ENCODE measurements around the gene ATP2C2. TPM values are rescaled to one million over a fixed set of nuclear protein-coding genes. Genes with fewer than 3 reads are reported as not detected.

The ATP2C2 gene
- total and polyA plus RNA-seq, 4 donors, result 0.49 to 4.3 TPM; not detected in 2

- intact Hi-C loops (cut with DNase I), result no loop called here
- Histone ChIP-seq H3K4me3 (ENCODE audit: low read length in 2 of 2) (no peak overlapping the region), H3K27me3 (ENCODE audit: control insufficient read depth in 1 of 2, insufficient read depth in 2 of 2, low read length in 1 of 2) (no peaks in the 10 kb centered on the region), H3K9me3 (ENCODE audit: control insufficient read depth, low read length) (no peaks in the 10 kb centered on the region), H3K27ac (ENCODE audit: low read depth in 1 of 2, low read length in 2 of 2) (no peak overlapping the region), H3K4me1 (ENCODE audit: control insufficient read depth in 1 of 2, insufficient read depth in 2 of 2, low read length in 2 of 2) (no peaks in the 10 kb centered on the region), H3K36me3 (ENCODE audit: control insufficient read depth in 1 of 2, insufficient read depth in 2 of 2, low read length in 1 of 2) (no peaks in the 10 kb centered on the region)
- WGBS, 2 donors, result 51 to 53% methylated on average over 6 of the region's 6 CpGs
- no peak for ATAC-seq (ENCODE audit: low FRiP score)
- peak in 1 of 2 donors; percentile 1 for DNase-seq
These were observed 19.9 kb upstream of the ATP2C2 start for GRCh38 chr16:84348386-84348888.

GRCh38 chr16:84349862-84350684 lies 18.3 kb upstream of the ATP2C2 start:
- Histone ChIP-seq H3K4me1 (ENCODE audit: control insufficient read depth in 1 of 2, insufficient read depth in 2 of 2, low read length in 2 of 2) (no peaks in the 10 kb centered on the region), H3K27ac (ENCODE audit: low read depth in 1 of 2, low read length in 2 of 2) (no peak overlapping the region), H3K9me3 (ENCODE audit: control insufficient read depth, low read length) (no peaks in the 10 kb centered on the region), H3K36me3 (ENCODE audit: control insufficient read depth in 1 of 2, insufficient read depth in 2 of 2, low read length in 1 of 2) (no peaks in the 10 kb centered on the region), H3K4me3 (ENCODE audit: low read length in 2 of 2) (no peak overlapping the region), H3K27me3 (ENCODE audit: control insufficient read depth in 1 of 2, insufficient read depth in 2 of 2, low read length in 1 of 2) (no peaks in the 10 kb centered on the region)
- ATAC-seq (ENCODE audit: low FRiP score) (no peak), DNase-seq (no peak)
- 82 to 86% methylated on average over 11 of the region's 11 CpGs for WGBS, 2 donors
- intact Hi-C loops (cut with DNase I), result no loop called here

GRCh38 chr16:84350685-84351400 lies 17.5 kb upstream of the ATP2C2 start:
- no peaks in the 10 kb centered on the region for H3K9me3 ChIP-seq (ENCODE audit: control insufficient read depth, low read length)
- intact Hi-C loops (cut with DNase I), result no loop called here
- H3K36me3 ChIP-seq (ENCODE audit: control insufficient read depth in 1 of 2, insufficient read depth in 2 of 2, low read length in 1 of 2), result no peaks in the 10 kb centered on the region
- ATAC-seq (ENCODE audit: low FRiP score) (no peak), DNase-seq (peak in 1 of 2 donors; percentile 23)
- H3K4me1 ChIP-seq (ENCODE audit: control insufficient read depth in 1 of 2, insufficient read depth in 2 of 2, low read length in 2 of 2), result no peaks in the 10 kb centered on the region
- 82 to 83% methylated on average over 16 of the region's 16 CpGs for WGBS, 2 donors
- no peak overlapping the region for H3K27ac ChIP-seq (ENCODE audit: low read depth in 1 of 2, low read length in 2 of 2)
- no peaks in the 10 kb centered on the region for H3K27me3 ChIP-seq (ENCODE audit: control insufficient read depth in 1 of 2, insufficient read depth in 2 of 2, low read length in 1 of 2)
- no peak overlapping the region for H3K4me3 ChIP-seq (ENCODE audit: low read length in 2 of 2)

- H3K27ac ChIP-seq (ENCODE audit: low read depth in 1 of 2, low read length in 2 of 2), result no peak overlapping the region
- no peak overlapping the region for H3K4me3 ChIP-seq (ENCODE audit: low read length in 2 of 2)
- DNase-seq (peak in 1 of 2 donors; percentile 33), ATAC-seq (ENCODE audit: low FRiP score) (no peak)
- 93% methylated on average over 8 of the region's 8 CpGs for WGBS, 2 donors
- H3K27me3 ChIP-seq (ENCODE audit: control insufficient read depth in 1 of 2, insufficient read depth in 2 of 2, low read length in 1 of 2), result no peaks in the 10 kb centered on the region
- H3K9me3 ChIP-seq (ENCODE audit: control insufficient read depth, low read length), result no peaks in the 10 kb centered on the region
- no peaks in the 10 kb centered on the region for H3K36me3 ChIP-seq (ENCODE audit: control insufficient read depth in 1 of 2, insufficient read depth in 2 of 2, low read length in 1 of 2)
- intact Hi-C loops (cut with DNase I), result no loop called here
- no peaks in the 10 kb centered on the region for H3K4me1 ChIP-seq (ENCODE audit: control insufficient read depth in 1 of 2, insufficient read depth in 2 of 2, low read length in 2 of 2)
These were observed 16.7 kb upstream of the ATP2C2 start for GRCh38 chr16:84351630-84352029.

GRCh38 chr16:84354306-84354705 lies 14.0 kb upstream of the ATP2C2 start:
- ATAC-seq (ENCODE audit: low FRiP score) (no peak), DNase-seq (no peak)
- WGBS, 2 donors, result 84 to 87% methylated on average over 6 of the region's 6 CpGs
- intact Hi-C loops (cut with DNase I), result no loop called here
- no peaks in the 10 kb centered on the region for H3K27me3 ChIP-seq (ENCODE audit: control insufficient read depth in 1 of 2, insufficient read depth in 2 of 2, low read length in 1 of 2)
- no peaks in the 10 kb centered on the region for H3K9me3 ChIP-seq (ENCODE audit: control insufficient read depth, low read length)
- H3K4me3 ChIP-seq (ENCODE audit: low read length in 2 of 2), result no peak overlapping the region
- no peak overlapping the region for H3K27ac ChIP-seq (ENCODE audit: low read depth in 1 of 2, low read length in 2 of 2)
- H3K36me3 ChIP-seq (ENCODE audit: control insufficient read depth in 1 of 2, insufficient read depth in 2 of 2, low read length in 1 of 2), result no peaks in the 10 kb centered on the region
- H3K4me1 ChIP-seq (ENCODE audit: control insufficient read depth in 1 of 2, insufficient read depth in 2 of 2, low read length in 2 of 2), result no peaks in the 10 kb centered on the region

- no peaks in the 10 kb centered on the region for H3K27me3 ChIP-seq (ENCODE audit: control insufficient read depth in 1 of 2, insufficient read depth in 2 of 2, low read length in 1 of 2)
- ATAC-seq (ENCODE audit: low FRiP score) (no peak), DNase-seq (no peak)
- no peak overlapping the region for H3K27ac ChIP-seq (ENCODE audit: low read depth in 1 of 2, low read length in 2 of 2)
- H3K4me3 ChIP-seq (ENCODE audit: low read length in 2 of 2), result no peak overlapping the region
- H3K9me3 ChIP-seq (ENCODE audit: control insufficient read depth, low read length), result no peaks in the 10 kb centered on the region
- no peaks in the 10 kb centered on the region for H3K36me3 ChIP-seq (ENCODE audit: control insufficient read depth in 1 of 2, insufficient read depth in 2 of 2, low read length in 1 of 2)
- 87 to 89% methylated on average over 2 of the region's 2 CpGs for whole genome bisulfite sequencing, 2 donors
- intact Hi-C loops (cut with DNase I), result no loop called here
- H3K4me1 ChIP-seq (ENCODE audit: control insufficient read depth in 1 of 2, insufficient read depth in 2 of 2, low read length in 2 of 2), result no peaks in the 10 kb centered on the region
These were observed 13.2 kb upstream of the ATP2C2 start for GRCh38 chr16:84355149-84355548.

- ATAC-seq (ENCODE audit: low FRiP score), result no peak
- no peaks in the 10 kb centered on the region for H3K9me3 ChIP-seq (ENCODE audit: control insufficient read depth, low read length)
- H3K27ac ChIP-seq (ENCODE audit: low read depth in 1 of 2, low read length in 2 of 2), result no peak overlapping the region
- intact Hi-C loops (cut with DNase I), result no loop called here
- H3K4me3 ChIP-seq (ENCODE audit: low read length in 2 of 2), result no peak overlapping the region
- H3K36me3 ChIP-seq (ENCODE audit: control insufficient read depth in 1 of 2, insufficient read depth in 2 of 2, low read length in 1 of 2), result no peaks in the 10 kb centered on the region
- H3K27me3 ChIP-seq (ENCODE audit: control insufficient read depth in 1 of 2, insufficient read depth in 2 of 2, low read length in 1 of 2), result no peaks in the 10 kb centered on the region
- no peak for DNase-seq
- no peaks in the 10 kb centered on the region for H3K4me1 ChIP-seq (ENCODE audit: control insufficient read depth in 1 of 2, insufficient read depth in 2 of 2, low read length in 2 of 2)
- 73 to 87% methylated on average over 10 of the region's 10 CpGs for WGBS, 2 donors
These were observed 12.2 kb upstream of the ATP2C2 start for GRCh38 chr16:84356176-84356575.

- H3K36me3 ChIP-seq (ENCODE audit: control insufficient read depth in 1 of 2, insufficient read depth in 2 of 2, low read length in 1 of 2), result no peaks in the 10 kb centered on the region
- DNase-seq, result no peak
- ATAC-seq (ENCODE audit: low FRiP score), result no peak
- H3K27me3 ChIP-seq (ENCODE audit: control insufficient read depth in 1 of 2, insufficient read depth in 2 of 2, low read length in 1 of 2), result no peaks in the 10 kb centered on the region
- intact Hi-C loops (cut with DNase I), result no loop called here
- H3K27ac ChIP-seq (ENCODE audit: low read depth in 1 of 2, low read length in 2 of 2), result no peak overlapping the region
- no peaks in the 10 kb centered on the region for H3K4me1 ChIP-seq (ENCODE audit: control insufficient read depth in 1 of 2, insufficient read depth in 2 of 2, low read length in 2 of 2)
- no peaks in the 10 kb centered on the region for H3K9me3 ChIP-seq (ENCODE audit: control insufficient read depth, low read length)
- WGBS, 2 donors, result 51 to 59% methylated on average over 11 of the region's 11 CpGs
- H3K4me3 ChIP-seq (ENCODE audit: low read length in 2 of 2), result no peak overlapping the region
These were observed 11.7 kb upstream of the ATP2C2 start for GRCh38 chr16:84356591-84357116.

All from aorta (tissue), 5 donors.